Measurements from ENCODE around the gene ODR4.
"Not testable (repeated sequence)": the region's sequence is repeated elsewhere in the genome, so short reads cannot be mapped to it uniquely, and the experiment has no call there.

ODR4 gene

GRCh38 chr1:186375152-186375928 is at the start of gene ODR4, which contains the start of gene TPR:
Gene ODR4 (plus strand): TSS chr1:186375838. CDS start chr1:186379786, 3,948 bp downstream.
Gene TPR (minus strand): TSS chr1:186375253. CDS start chr1:186375028, 225 bp downstream.
- peak; percentile 99 for DNase-seq

GRCh38 chr1:186326009-186326408 is 49.6 kb upstream of the ODR4 start:
- no peak for DNase-seq

- no peak for DNase-seq
Measured at GRCh38 chr1:186327331-186327730, 48.3 kb upstream of the ODR4 start.

GRCh38 chr1:186330758-186331157 is 44.9 kb upstream of the ODR4 start:
- no peak for DNase-seq

- no peak for DNase-seq
Measured at GRCh38 chr1:186337554-186337953, 38.1 kb upstream of the ODR4 start.

- no peak for DNase-seq
Measured at GRCh38 chr1:186340772-186341171, 34.9 kb upstream of the ODR4 start.

GRCh38 chr1:186347837-186348691 is 27.6 kb upstream of the ODR4 start:
- DNase-seq, result not testable (repeated sequence)

GRCh38 chr1:186374303-186375151 is 1.1 kb upstream of the ODR4 start:
- DNase-seq, result peak; percentile 2

- no peak for DNase-seq
Measured at GRCh38 chr1:186375929-186376319, 286 bp downstream of the ODR4 start.

- no peak for DNase-seq
Measured at GRCh38 chr1:186386725-186387383, 11.2 kb downstream of the ODR4 start.

- DNase-seq, result no peak
Measured at GRCh38 chr1:186390925-186391324, 15.3 kb downstream of the ODR4 start.

- DNase-seq, result no peak
Measured at GRCh38 chr1:186391841-186392240, 16.2 kb downstream of the ODR4 start.

GRCh38 chr1:186392711-186393110 is 17.1 kb downstream of the ODR4 start:
- DNase-seq, result not testable (repeated sequence)

- peak; percentile 46 for DNase-seq
Measured at GRCh38 chr1:186401446-186401845, 25.8 kb downstream of the ODR4 start.

GRCh38 chr1:186403632-186404031 is 28.0 kb downstream of the ODR4 start:
- no peak for DNase-seq

GRCh38 chr1:186404454-186405051 is 28.9 kb downstream of the ODR4 start:
- DNase-seq, result peak; percentile 65

GRCh38 chr1:186409091-186409490 is 33.5 kb downstream of the ODR4 start:
- no peak for DNase-seq

GRCh38 chr1:186413319-186413718 is 37.7 kb downstream of the ODR4 start:
- peak; percentile 15 for DNase-seq

GRCh38 chr1:186418503-186418902 is 42.9 kb downstream of the ODR4 start:
- no peak for DNase-seq

GRCh38 chr1:186420311-186420710 is 44.7 kb downstream of the ODR4 start:
- DNase-seq, result no peak

GRCh38 chr1:186420923-186421322 is 45.3 kb downstream of the ODR4 start:
- DNase-seq, result no peak

- no peak for DNase-seq
Measured at GRCh38 chr1:186421446-186421845, 45.8 kb downstream of the ODR4 start.
